ENCODE data around the gene NFASC.
A peak's percentile ranks its signal among the peaks of the same experiment; 100 is the strongest.

The NFASC gene

GRCh38 chr1:205026181-205026580 is 155.5 kb downstream of the NFASC start:
- Histone ChIP-seq H3K4me3 (ENCODE audit: low read depth, low read length) (no peak overlapping the region), H3K27ac (ENCODE audit: extremely low read depth, low read depth, low read length) (no peak overlapping the region), H3K9me3 (ENCODE audit: control insufficient read depth, insufficient read depth, low read depth, low read length) (no peaks in the 10 kb centered on the region), H3K4me1 (ENCODE audit: control insufficient read depth, insufficient read depth, low read length) (no peaks in the 10 kb centered on the region), H3K36me3 (ENCODE audit: control insufficient read depth in 2 of 2, insufficient read depth in 1 of 2, low read length in 2 of 2) (no peaks in the 10 kb centered on the region)
- ChIA-PET CTCF (interaction anchor here (1.0 to 2.8 kb wide), 3 partner anchors 35 to 245 kb away, joined by 3 to 7 read pairs (median 3); no protein-coding TSS in a partner anchor), POLR2A (no interaction called here)
- TF ChIP-seq ZFP37 (tag by site-specific recombination; IDR thresholded peaks at IDR 0.05) (0 out of 2 replicates have a peak, but pooled peaks have one; percentile 38), ZXDB (tag by site-specific recombination; IDR thresholded peaks at IDR 0.05) (no peak)

GRCh38 chr1:205028390-205028789 is 157.7 kb downstream of the NFASC start:
- ChIA-PET CTCF (interaction anchor here (0.5 to 2.3 kb wide), 5 partner anchors 11 to 430 kb away, joined by 3 to 10 read pairs (median 4); no protein-coding TSS in a partner anchor), POLR2A (no interaction called here)
- Histone ChIP-seq H3K4me3 (ENCODE audit: low read depth, low read length) (no peak overlapping the region), H3K9me3 (ENCODE audit: control insufficient read depth, insufficient read depth, low read depth, low read length) (no peaks in the 10 kb centered on the region), H3K36me3 (ENCODE audit: control insufficient read depth in 2 of 2, insufficient read depth in 1 of 2, low read length in 2 of 2) (no peaks in the 10 kb centered on the region), H3K4me1 (ENCODE audit: control insufficient read depth, insufficient read depth, low read length) (no peaks in the 10 kb centered on the region), H3K27ac (ENCODE audit: extremely low read depth, low read depth, low read length) (no peak overlapping the region)
- no peak for TF ChIP-seq ZNF292 (tag by site-specific recombination; IDR thresholded peaks at IDR 0.05; ENCODE audit: borderline replicate concordance, low read depth)
- no peak for TF ChIP-seq KLF7 (tag by site-specific recombination; IDR thresholded peaks at IDR 0.05; ENCODE audit: borderline replicate concordance)
- no peak for TF ChIP-seq ZNF248 (tag by site-specific recombination; IDR thresholded peaks at IDR 0.05)
- no peak for TF ChIP-seq ZNF654 (tag by site-specific recombination; IDR thresholded peaks at IDR 0.05; ENCODE audit: low read depth)
- no peak for TF ChIP-seq ZNF16 (tag by site-specific recombination; IDR thresholded peaks at IDR 0.05; ENCODE audit: low read depth)
- TF ChIP-seq ZBTB20 (tag by site-specific recombination; IDR thresholded peaks at IDR 0.05): no peak
- TF ChIP-seq ZNF529 (tag by site-specific recombination; IDR thresholded peaks at IDR 0.05; ENCODE audit: insufficient replicate concordance): no peak
- TF ChIP-seq ZNF37A (tag by site-specific recombination; IDR thresholded peaks at IDR 0.05): no peak
- no peak for TF ChIP-seq ZNF23 (tag by site-specific recombination; IDR thresholded peaks at IDR 0.05; ENCODE audit: borderline replicate concordance)
- TF ChIP-seq ZNF426 (tag by site-specific recombination; IDR thresholded peaks at IDR 0.05): no peak

- ChIA-PET CTCF (interaction anchor here (0.7 to 2.3 kb wide), 4 partner anchors 27 to 430 kb away, joined by 4 to 10 read pairs (median 4); no protein-coding TSS in a partner anchor), POLR2A (no interaction called here)
- Histone ChIP-seq H3K4me3 (ENCODE audit: low read depth, low read length) (no peak overlapping the region), H3K36me3 (ENCODE audit: control insufficient read depth in 2 of 2, insufficient read depth in 1 of 2, low read length in 2 of 2) (no peaks in the 10 kb centered on the region), H3K27ac (ENCODE audit: extremely low read depth, low read depth, low read length) (no peak overlapping the region), H3K9me3 (ENCODE audit: control insufficient read depth, insufficient read depth, low read depth, low read length) (no peaks in the 10 kb centered on the region), H3K4me1 (ENCODE audit: control insufficient read depth, insufficient read depth, low read length) (no peaks in the 10 kb centered on the region)
- TF ChIP-seq ZNF664 (tag by site-specific recombination; IDR thresholded peaks at IDR 0.05): no peak
- no peak for TF ChIP-seq ZNF311 (tag by site-specific recombination; IDR thresholded peaks at IDR 0.05; ENCODE audit: borderline replicate concordance)
- TF ChIP-seq ZNF76 (tag by site-specific recombination; IDR thresholded peaks at IDR 0.05; ENCODE audit: borderline replicate concordance, low read depth): no peak
- TF ChIP-seq PRDM2 (tag by site-specific recombination; IDR thresholded peaks at IDR 0.05; ENCODE audit: borderline replicate concordance): no peak
- TF ChIP-seq ZNF394 (tag by site-specific recombination; IDR thresholded peaks at IDR 0.05; ENCODE audit: borderline replicate concordance): no peak
- TF ChIP-seq ZNF555 (tag by site-specific recombination; conservative IDR thresholded peaks at IDR 0.05): no peak
Observed at GRCh38 chr1:205028924-205029323, 158.3 kb downstream of the NFASC start.
